Sigmoid colon (tissue), 4 donors: ENCODE results near the gene KLHL5.

Experiments
- EP300 ChIP-seq, 4 donors: sonication (generic); formaldehyde crosslinking; IDR thresholded peaks; one replicate each; pipeline ENCODE4 v1.6.1; 2017; ENCODE audit warnings: antibody characterized with exemption in 4 of 4
- POLR2A ChIP-seq, 2 donors: fragments of 450-650 bp; IDR thresholded peaks; one replicate each; pipeline ENCODE4 v1.6.1; 2016; ENCODE audit warnings: antibody characterized with exemption in 2 of 2, mild to moderate bottlenecking in 2 of 2, moderate library complexity in 2 of 2
- POLR2AphosphoS5 ChIP-seq, 4 donors: sonication (generic); formaldehyde crosslinking; IDR thresholded peaks; one replicate each; pipeline ENCODE4 v1.6.1; 2017; ENCODE audit warnings: antibody characterized with exemption in 4 of 4
- TF ChIP-seq, protein P1 (sequence below), 4 experiments: fragments of 450-650 bp in 3 of 4; fragments of 200-600 bp in 1 of 4; IDR thresholded peaks; one replicate each; pipeline ENCODE4 v1.5.1; 2016 to 2019; ENCODE audit warnings: antibody characterized with exemption in 4 of 4, mild to moderate bottlenecking in 3 of 4, moderate library complexity in 2 of 4

- TF ChIP-seq, protein P1, sequence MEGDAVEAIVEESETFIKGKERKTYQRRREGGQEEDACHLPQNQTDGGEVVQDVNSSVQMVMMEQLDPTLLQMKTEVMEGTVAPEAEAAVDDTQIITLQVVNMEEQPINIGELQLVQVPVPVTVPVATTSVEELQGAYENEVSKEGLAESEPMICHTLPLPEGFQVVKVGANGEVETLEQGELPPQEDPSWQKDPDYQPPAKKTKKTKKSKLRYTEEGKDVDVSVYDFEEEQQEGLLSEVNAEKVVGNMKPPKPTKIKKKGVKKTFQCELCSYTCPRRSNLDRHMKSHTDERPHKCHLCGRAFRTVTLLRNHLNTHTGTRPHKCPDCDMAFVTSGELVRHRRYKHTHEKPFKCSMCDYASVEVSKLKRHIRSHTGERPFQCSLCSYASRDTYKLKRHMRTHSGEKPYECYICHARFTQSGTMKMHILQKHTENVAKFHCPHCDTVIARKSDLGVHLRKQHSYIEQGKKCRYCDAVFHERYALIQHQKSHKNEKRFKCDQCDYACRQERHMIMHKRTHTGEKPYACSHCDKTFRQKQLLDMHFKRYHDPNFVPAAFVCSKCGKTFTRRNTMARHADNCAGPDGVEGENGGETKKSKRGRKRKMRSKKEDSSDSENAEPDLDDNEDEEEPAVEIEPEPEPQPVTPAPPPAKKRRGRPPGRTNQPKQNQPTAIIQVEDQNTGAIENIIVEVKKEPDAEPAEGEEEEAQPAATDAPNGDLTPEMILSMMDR (IDR thresholded peaks at IDR 0.05), result no peak
- TF ChIP-seq POLR2AphosphoS5 (IDR thresholded peaks at IDR 0.05), result no peak
- no peak for TF ChIP-seq POLR2A (IDR thresholded peaks at IDR 0.05)
- no peak for TF ChIP-seq EP300 (IDR thresholded peaks at IDR 0.05)
Observed at GRCh38 chr4:39124885-39125599, 63.0 kb downstream of the KLHL5 start.
